RWPE2 (cell line): ENCODE data around the gene SHPK.

Experiments
- ATAC-seq: fragments of 200-7000 bp; cut with Tn5 transposase; 3 replicates; pipeline ENCODE4 v1.9.1; 2021; ENCODE audit warnings: low read depth
- DNase-seq: peaks from one replicate; pipeline ENCODE4 v3.0.0-alpha.2; 2020; ENCODE audit warnings: low spot score
- H3K27ac ChIP-seq: fragments of 450-650 bp; 2 replicates; pipeline ENCODE4 v1.5.1; 2017; ENCODE audit warnings: mild to moderate bottlenecking; ENCODE audit not compliant: poor library complexity, severe bottlenecking
- H3K27me3 ChIP-seq: fragments of 250-450 bp; sonication (Bioruptor Pico); 2 replicates; pipeline ENCODE4 v1.5.1; 2021; ENCODE audit warnings: mild to moderate bottlenecking, moderate library complexity; ENCODE audit not compliant: insufficient read depth, poor library complexity, severe bottlenecking
- H3K36me3 ChIP-seq: fragments of 250-450 bp; sonication (Bioruptor Pico); 2 replicates; pipeline ENCODE4 v1.5.1; 2020; ENCODE audit warnings: low read depth, mild to moderate bottlenecking, moderate library complexity
- H3K4me1 ChIP-seq: fragments of 250-450 bp; sonication (Bioruptor Pico); 2 replicates; pipeline ENCODE4 v1.5.1; 2021; ENCODE audit warnings: mild to moderate bottlenecking, moderate library complexity; ENCODE audit not compliant: insufficient read depth, poor library complexity, severe bottlenecking
- H3K4me3 ChIP-seq: fragments of 250-450 bp; sonication (Bioruptor Pico); 2 replicates; pipeline ENCODE4 v1.5.1; 2021; ENCODE audit warnings: mild to moderate bottlenecking, moderate library complexity; ENCODE audit not compliant: severe bottlenecking
- H3K9me3 ChIP-seq: fragments of 250-450 bp; sonication (Bioruptor Pico); 2 replicates; pipeline ENCODE4 v1.5.1; 2021; ENCODE audit warnings: mild to moderate bottlenecking, moderate library complexity; ENCODE audit not compliant: severe bottlenecking
- TF ChIP-seq, protein P1 (sequence below): fragments of 450-650 bp; IDR thresholded peaks from one replicate; pipeline ENCODE4 v1.5.1; 2017; ENCODE audit warnings: mild to moderate bottlenecking, moderate library complexity; ENCODE audit not compliant: poor library complexity, severe bottlenecking

SHPK gene

DNA sequence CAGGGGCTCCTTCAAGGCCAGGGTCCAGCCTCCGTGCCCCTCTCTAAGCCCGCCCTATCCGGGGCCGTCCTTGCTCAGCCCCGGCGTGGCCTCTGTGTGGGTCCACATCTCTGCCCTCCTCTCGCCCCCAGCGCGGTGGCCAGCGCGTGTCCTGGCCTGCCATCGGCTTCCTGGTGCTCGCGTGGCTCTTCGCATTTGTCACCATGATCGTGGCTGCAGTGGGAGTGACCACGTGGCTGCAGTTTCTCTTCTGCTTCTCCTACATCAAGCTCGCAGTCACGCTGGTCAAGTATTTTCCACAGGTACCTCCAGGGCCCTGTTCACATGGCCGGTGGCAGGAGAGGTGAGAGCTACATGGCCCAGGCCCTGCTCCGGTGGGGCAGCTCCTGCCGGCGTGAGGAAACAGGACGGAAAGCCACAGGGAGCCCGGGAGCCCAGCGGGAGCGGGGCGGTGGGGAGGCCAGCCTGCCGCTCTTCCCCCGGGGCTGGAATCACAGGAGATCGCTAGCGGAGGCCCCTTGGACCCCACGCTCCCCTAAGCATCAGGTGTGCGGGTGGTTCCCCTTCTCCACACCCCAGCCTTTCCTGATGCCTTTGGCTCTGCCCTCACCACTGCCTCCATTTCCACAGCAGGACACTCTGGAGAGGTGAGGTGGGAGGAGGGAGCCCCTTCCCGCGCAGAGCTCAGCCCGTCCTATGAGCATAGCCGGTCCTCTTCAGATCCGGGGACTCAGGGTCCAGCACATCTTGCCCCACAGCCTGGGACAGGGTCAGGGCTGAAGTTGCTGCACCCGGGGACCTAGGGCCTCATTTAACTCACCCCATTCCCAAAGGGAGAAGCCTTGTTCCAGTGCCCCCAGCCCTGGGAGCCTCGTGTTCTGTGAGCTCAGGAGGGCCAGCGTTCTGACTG, 22.1 kb upstream of the SHPK start:
- TF ChIP-seq, protein P1, sequence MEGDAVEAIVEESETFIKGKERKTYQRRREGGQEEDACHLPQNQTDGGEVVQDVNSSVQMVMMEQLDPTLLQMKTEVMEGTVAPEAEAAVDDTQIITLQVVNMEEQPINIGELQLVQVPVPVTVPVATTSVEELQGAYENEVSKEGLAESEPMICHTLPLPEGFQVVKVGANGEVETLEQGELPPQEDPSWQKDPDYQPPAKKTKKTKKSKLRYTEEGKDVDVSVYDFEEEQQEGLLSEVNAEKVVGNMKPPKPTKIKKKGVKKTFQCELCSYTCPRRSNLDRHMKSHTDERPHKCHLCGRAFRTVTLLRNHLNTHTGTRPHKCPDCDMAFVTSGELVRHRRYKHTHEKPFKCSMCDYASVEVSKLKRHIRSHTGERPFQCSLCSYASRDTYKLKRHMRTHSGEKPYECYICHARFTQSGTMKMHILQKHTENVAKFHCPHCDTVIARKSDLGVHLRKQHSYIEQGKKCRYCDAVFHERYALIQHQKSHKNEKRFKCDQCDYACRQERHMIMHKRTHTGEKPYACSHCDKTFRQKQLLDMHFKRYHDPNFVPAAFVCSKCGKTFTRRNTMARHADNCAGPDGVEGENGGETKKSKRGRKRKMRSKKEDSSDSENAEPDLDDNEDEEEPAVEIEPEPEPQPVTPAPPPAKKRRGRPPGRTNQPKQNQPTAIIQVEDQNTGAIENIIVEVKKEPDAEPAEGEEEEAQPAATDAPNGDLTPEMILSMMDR = no peak
- DNase-seq = peak; percentile 52
- Histone ChIP-seq H3K27me3 (no peaks in the 10 kb centered on the region), H3K4me1 (peaks cover 5% of the 10 kb centered on the region), H3K36me3 (0 out of 2 replicates have a peak, but pooled peaks cover 2% of the 10 kb centered on the region), H3K27ac (no peak overlapping the region), H3K4me3 (no peak overlapping the region), H3K9me3 (no peaks in the 10 kb centered on the region)
- no peak for ATAC-seq

DNA sequence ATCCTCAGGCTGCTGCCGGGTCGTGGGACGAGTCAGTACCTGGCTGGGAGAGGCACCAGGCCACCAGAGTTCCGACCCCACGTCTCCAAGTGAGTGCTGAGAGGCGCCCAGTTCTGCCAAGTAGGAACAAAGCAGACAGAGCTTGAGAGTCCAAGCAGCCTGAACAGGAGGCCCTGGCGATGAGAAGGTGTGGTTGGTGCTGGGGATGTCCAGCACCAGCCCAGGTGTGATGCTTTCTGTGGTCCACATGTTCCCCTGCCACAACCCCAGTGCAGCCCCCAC, 21.5 kb upstream of the SHPK start:
- TF ChIP-seq, protein P1 = no peak
- Histone ChIP-seq H3K36me3 (0 out of 2 replicates have a peak, but pooled peaks cover 2% of the 10 kb centered on the region), H3K27me3 (no peaks in the 10 kb centered on the region), H3K4me3 (no peak overlapping the region), H3K4me1 (peaks cover 5% of the 10 kb centered on the region), H3K9me3 (no peaks in the 10 kb centered on the region), H3K27ac (no peak overlapping the region)
- DNase-seq (no peak), ATAC-seq (no peak)

DNA sequence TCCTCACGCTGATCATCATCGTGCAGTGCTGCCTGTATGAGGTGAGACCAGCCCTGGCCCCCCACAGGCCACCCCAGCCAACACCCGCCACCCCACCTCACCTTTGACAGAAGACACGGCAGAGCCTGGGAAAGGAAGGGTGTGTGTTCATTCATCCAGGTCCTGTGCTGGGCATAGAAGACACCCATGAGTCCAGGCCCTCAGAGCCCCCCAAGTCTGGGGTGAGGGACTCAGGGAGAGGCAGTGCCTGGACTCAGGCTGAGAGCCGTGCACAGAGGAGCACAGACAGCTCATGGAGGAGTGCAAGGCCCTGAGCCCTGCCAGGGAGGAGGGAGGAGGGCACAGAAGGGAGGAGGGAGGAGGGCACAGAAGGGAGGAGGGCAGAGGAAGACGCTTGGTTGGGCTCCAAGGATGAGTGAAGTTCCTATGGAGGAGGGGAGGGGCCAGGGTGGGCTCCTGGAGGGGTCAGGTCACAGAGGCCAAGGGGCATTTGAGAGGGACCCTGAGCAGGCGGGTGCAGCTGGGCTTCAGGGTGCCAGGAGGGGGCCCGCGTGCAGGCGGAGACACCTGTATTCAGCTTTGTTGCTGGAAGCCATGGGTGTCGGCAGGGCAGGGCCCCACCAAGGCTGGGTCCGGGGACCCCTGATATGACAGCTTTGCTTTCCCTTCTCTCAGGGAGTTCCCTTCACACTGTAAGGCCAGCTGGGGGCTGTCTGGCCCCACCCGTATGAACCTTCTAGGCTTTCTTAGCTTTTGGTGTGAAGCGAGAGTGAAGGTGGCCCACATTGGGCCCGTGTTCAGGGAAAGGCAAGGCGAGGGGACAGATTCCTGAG, 20.9 kb upstream of the SHPK start:
- H3K36me3 ChIP-seq = 0 out of 2 replicates have a peak, but pooled peaks cover 2% of the 10 kb centered on the region
- DNase-seq (no peak), ATAC-seq (no peak)
- no peaks in the 10 kb centered on the region for H3K27me3 ChIP-seq
- no peaks in the 10 kb centered on the region for H3K9me3 ChIP-seq
- no peak overlapping the region for H3K4me3 ChIP-seq
- peaks cover 5% of the 10 kb centered on the region for H3K4me1 ChIP-seq
- TF ChIP-seq, protein P1 = no peak
- H3K27ac ChIP-seq = no peak overlapping the region

DNA sequence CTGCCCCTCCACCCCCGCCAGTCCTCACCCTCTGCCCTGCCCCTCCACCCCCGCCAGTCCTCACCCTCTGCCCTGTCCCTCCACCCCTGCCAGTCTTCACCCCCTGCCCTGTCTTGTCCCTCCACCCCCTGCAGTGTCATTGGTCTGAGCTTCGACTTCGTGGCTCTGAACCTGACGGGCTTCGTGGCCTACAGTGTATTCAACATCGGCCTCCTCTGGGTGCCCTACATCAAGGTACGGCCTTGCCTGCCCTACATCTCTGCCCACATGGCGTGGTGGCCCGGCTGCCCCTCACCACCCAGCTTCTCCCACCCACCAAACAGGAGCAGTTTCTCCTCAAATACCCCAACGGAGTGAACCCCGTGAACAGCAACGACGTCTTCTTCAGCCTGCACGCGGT, 20.3 kb upstream of the SHPK start:
- peaks cover 5% of the 10 kb centered on the region for H3K4me1 ChIP-seq
- H3K27ac ChIP-seq = no peak overlapping the region
- ATAC-seq (no peak), DNase-seq (no peak)
- TF ChIP-seq, protein P1 = no peak
- H3K4me3 ChIP-seq = no peak overlapping the region
- 0 out of 2 replicates have a peak, but pooled peaks cover 2% of the 10 kb centered on the region for H3K36me3 ChIP-seq
- H3K27me3 ChIP-seq = no peaks in the 10 kb centered on the region
- no peaks in the 10 kb centered on the region for H3K9me3 ChIP-seq
